ENCODE measurements around the gene SS18L1. TPM values are rescaled to one million over a fixed set of nuclear protein-coding genes. Genes with fewer than 3 reads are reported as not detected.

The SS18L1 gene
- total RNA-seq, 1 experiment from 2014 or later, result 34.7 TPM

DNA sequence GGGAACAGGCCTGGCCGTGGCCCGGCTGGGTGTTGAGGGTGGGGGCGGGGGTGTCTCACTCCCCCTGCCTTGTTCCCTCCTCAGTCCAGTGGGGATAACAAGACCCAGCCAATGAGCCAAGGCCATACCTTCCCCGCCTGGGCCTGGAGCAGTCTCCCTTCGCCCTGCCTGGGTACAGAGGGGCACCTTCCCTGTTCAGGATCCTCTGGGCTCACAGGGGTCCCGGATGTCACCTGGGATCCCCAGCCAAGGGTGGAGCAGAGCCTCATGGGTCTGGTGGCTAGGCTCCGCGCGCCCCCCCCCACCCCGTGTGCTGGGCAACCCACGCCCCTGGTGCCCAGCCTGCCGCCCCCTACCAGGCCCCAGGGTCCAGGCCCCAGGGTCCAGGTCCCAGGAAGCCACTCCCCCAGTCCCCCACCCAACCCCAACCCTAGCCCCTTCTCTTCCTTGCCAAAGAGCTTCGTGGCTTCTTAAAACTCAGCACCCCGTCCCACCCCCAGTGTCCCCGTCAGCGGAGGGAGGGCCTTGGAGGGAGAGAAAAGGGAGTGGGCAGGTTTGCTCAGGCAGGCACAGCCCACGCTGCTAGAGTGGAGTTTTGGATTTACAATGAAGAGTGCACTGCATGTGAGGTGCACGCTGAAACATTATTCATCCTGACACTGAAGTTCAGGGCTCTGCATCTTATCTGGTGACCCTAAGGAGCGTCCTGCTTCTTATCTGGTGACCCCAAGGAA is 64.7 kb downstream of the SS18L1 start:
- no peak for DNase-seq (ENCODE audit: low spot score)
- Histone ChIP-seq H3K36me3 (ENCODE audit: insufficient read depth, low read length, poor library complexity, severe bottlenecking) (no peaks in the 10 kb centered on the region), H3K4me1 (ENCODE audit: insufficient read depth, low read length, poor library complexity, severe bottlenecking) (peaks cover 20% of the 10 kb centered on the region), H3K9me3 (ENCODE audit: low read depth, low read length, poor library complexity, severe bottlenecking) (no peaks in the 10 kb centered on the region), H3K27me3 (replicated peaks; ENCODE audit: insufficient read depth, low read depth, low read length, poor library complexity) (no peaks in the 10 kb centered on the region), H3K4me3 (ENCODE audit: low read depth, low read length, poor library complexity, severe bottlenecking) (no peak overlapping the region), H3K27ac (ENCODE audit: low read depth, low read length, poor library complexity, severe bottlenecking) (peak overlapping the region; percentile 12)
- intact Hi-C loops (cut with micrococcal nuclease; ENCODE audit: unreplicated experiment), result no loop called here
- TF ChIP-seq, protein P1, sequence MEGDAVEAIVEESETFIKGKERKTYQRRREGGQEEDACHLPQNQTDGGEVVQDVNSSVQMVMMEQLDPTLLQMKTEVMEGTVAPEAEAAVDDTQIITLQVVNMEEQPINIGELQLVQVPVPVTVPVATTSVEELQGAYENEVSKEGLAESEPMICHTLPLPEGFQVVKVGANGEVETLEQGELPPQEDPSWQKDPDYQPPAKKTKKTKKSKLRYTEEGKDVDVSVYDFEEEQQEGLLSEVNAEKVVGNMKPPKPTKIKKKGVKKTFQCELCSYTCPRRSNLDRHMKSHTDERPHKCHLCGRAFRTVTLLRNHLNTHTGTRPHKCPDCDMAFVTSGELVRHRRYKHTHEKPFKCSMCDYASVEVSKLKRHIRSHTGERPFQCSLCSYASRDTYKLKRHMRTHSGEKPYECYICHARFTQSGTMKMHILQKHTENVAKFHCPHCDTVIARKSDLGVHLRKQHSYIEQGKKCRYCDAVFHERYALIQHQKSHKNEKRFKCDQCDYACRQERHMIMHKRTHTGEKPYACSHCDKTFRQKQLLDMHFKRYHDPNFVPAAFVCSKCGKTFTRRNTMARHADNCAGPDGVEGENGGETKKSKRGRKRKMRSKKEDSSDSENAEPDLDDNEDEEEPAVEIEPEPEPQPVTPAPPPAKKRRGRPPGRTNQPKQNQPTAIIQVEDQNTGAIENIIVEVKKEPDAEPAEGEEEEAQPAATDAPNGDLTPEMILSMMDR (conservative IDR thresholded peaks at IDR 0.05; ENCODE audit: low read depth, low read length), result no peak
- TF ChIP-seq EZH2 (IDR thresholded peaks at IDR 0.05; ENCODE audit: borderline replicate concordance, low read depth, low read length, poor library complexity, severe bottlenecking), result no peak
- ChIA-PET CTCF (no interaction called here), POLR2A (ENCODE audit: low non-redundant PET) (no interaction called here)
- no TSS peak for BruUV-seq (replicated peaks)

GRCh38 chr20:62208795-62209755 is 65.5 kb downstream of the SS18L1 start:
- ChIA-PET POLR2A (ENCODE audit: low non-redundant PET) (no interaction called here), CTCF (no interaction called here)
- H3K4me1 ChIP-seq (ENCODE audit: insufficient read depth, low read length, poor library complexity, severe bottlenecking), result peaks cover 12% of the 10 kb centered on the region
- no peak for DNase-seq (ENCODE audit: low spot score)
- no peak overlapping the region for H3K4me3 ChIP-seq (ENCODE audit: low read depth, low read length, poor library complexity, severe bottlenecking)
- H3K9me3 ChIP-seq (ENCODE audit: low read depth, low read length, poor library complexity, severe bottlenecking), result no peaks in the 10 kb centered on the region
- no peaks in the 10 kb centered on the region for H3K36me3 ChIP-seq (ENCODE audit: insufficient read depth, low read length, poor library complexity, severe bottlenecking)
- no peak overlapping the region for H3K27ac ChIP-seq (ENCODE audit: low read depth, low read length, poor library complexity, severe bottlenecking)
- intact Hi-C loops (cut with micrococcal nuclease; ENCODE audit: unreplicated experiment), result no loop called here
- peaks cover 3% of the 10 kb centered on the region for H3K27me3 ChIP-seq (replicated peaks; ENCODE audit: insufficient read depth, low read depth, low read length, poor library complexity)
- BruUV-seq (replicated peaks), result no TSS peak
- TF ChIP-seq EZH2 (IDR thresholded peaks at IDR 0.05; ENCODE audit: borderline replicate concordance, low read depth, low read length, poor library complexity, severe bottlenecking), result no peak
- TF ChIP-seq, protein P1 (conservative IDR thresholded peaks at IDR 0.05; ENCODE audit: low read depth, low read length), result no peak

DNA sequence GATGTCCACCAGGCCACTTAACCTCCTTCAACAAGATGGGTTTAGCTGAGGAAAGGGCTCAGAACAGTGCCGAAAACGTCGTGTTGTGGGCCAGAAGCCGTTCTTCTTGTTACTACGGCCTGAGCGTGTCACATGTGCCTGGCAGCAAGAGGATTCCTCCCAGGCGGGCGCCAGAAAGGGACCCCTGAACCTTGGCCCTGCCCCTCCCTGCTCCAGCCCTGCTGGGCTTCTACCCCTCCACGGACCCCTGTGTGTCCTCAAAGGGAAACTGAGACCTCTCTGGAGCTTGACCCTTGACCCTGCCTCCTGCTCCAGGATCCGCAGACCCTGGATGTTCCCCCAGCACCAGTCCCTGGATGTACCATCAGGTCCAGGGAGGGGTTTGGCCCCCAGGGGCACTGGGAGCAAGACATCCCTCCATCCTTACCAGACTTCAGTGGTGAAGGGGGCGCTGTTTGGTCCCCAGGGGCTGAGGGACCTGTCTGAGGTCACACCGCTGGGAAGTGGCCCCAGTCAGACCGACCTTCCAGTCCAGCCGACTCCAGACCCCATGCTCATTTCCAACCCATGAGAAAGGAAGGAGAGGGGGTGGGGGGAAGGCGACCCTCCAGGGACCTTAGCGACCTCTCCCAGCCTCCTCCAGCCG is 66.4 kb downstream of the SS18L1 start:
- Histone ChIP-seq H3K27ac (ENCODE audit: low read depth, low read length, poor library complexity, severe bottlenecking) (no peak overlapping the region), H3K4me1 (ENCODE audit: insufficient read depth, low read length, poor library complexity, severe bottlenecking) (peaks cover 7% of the 10 kb centered on the region), H3K36me3 (ENCODE audit: insufficient read depth, low read length, poor library complexity, severe bottlenecking) (no peaks in the 10 kb centered on the region), H3K4me3 (ENCODE audit: low read depth, low read length, poor library complexity, severe bottlenecking) (no peak overlapping the region), H3K27me3 (replicated peaks; ENCODE audit: insufficient read depth, low read depth, low read length, poor library complexity) (peaks cover 12% of the 10 kb centered on the region), H3K9me3 (ENCODE audit: low read depth, low read length, poor library complexity, severe bottlenecking) (no peaks in the 10 kb centered on the region)
- no peak for DNase-seq (ENCODE audit: low spot score)
- POLR2A ChIA-PET (ENCODE audit: low non-redundant PET), result no interaction called here
- intact Hi-C loops (cut with micrococcal nuclease; ENCODE audit: unreplicated experiment), result no loop called here
- BruUV-seq (replicated peaks), result no TSS peak
- CTCF ChIA-PET, result no interaction called here
- TF ChIP-seq, protein P1 (conservative IDR thresholded peaks at IDR 0.05; ENCODE audit: low read depth, low read length), result no peak
- no peak for TF ChIP-seq EZH2 (IDR thresholded peaks at IDR 0.05; ENCODE audit: borderline replicate concordance, low read depth, low read length, poor library complexity, severe bottlenecking)

Data from A673 (cell line).